Activated CD4-positive, alpha-beta T cell treated with anti-CD3 and anti-CD28 coated beads for 4 hours (primary cell): ENCODE measurements around the gene ARHGAP9.

Source experiments
- DNase-seq, 2 donors: peaks; one replicate each; pipeline ENCODE4 v3.0.0-alpha.2; 2020

Gene ARHGAP9

GRCh38 chr12:57491393-57492280 is 12.0 kb upstream of the ARHGAP9 start:
- DNase-seq, result no peak

- no peak for DNase-seq
These were observed 10.5 kb upstream of the ARHGAP9 start for GRCh38 chr12:57490126-57490525.

- DNase-seq, result no peak
These were observed 9.5 kb upstream of the ARHGAP9 start for GRCh38 chr12:57489157-57489641.

GRCh38 chr12:57488402-57489156 is 8.9 kb upstream of the ARHGAP9 start:
- no peak for DNase-seq

- peak; percentile 90 to 91 for DNase-seq
These were observed 8.1 kb upstream of the ARHGAP9 start, which contains the start of gene MARS1 for GRCh38 chr12:57487597-57488401. TSS of gene MARS1 (plus strand) at chr12:57488068. CDS start at chr12:57488091, 23 bp downstream.

- no peak for DNase-seq
These were observed 7.5 kb upstream of the ARHGAP9 start for GRCh38 chr12:57487055-57487596.

GRCh38 chr12:57485695-57486094 is 6.0 kb upstream of the ARHGAP9 start:
- DNase-seq, result no peak

GRCh38 chr12:57483466-57483865 is 3.8 kb upstream of the ARHGAP9 start:
- no peak for DNase-seq

- no peak for DNase-seq
These were observed 2.0 kb upstream of the ARHGAP9 start for GRCh38 chr12:57481671-57482070.

GRCh38 chr12:57479043-57479375 is 657 bp downstream of the ARHGAP9 start:
- no peak for DNase-seq

- DNase-seq, result peak; percentile 60 to 61
These were observed 1.7 kb downstream of the ARHGAP9 start for GRCh38 chr12:57477710-57478681.

GRCh38 chr12:57476993-57477709 is 2.5 kb downstream of the ARHGAP9 start:
- DNase-seq, result no peak

- DNase-seq, result peak; percentile 64 to 69
These were observed 3.3 kb downstream of the ARHGAP9 start for GRCh38 chr12:57476162-57476992.

GRCh38 chr12:57475271-57476161 is 4.2 kb downstream of the ARHGAP9 start:
- DNase-seq, result no peak

- no peak for DNase-seq
These were observed 4.8 kb downstream of the ARHGAP9 start for GRCh38 chr12:57474862-57475261.

- no peak for DNase-seq
These were observed 5.2 kb downstream of the ARHGAP9 start for GRCh38 chr12:57474430-57474829.

- DNase-seq, result no peak
These were observed 5.8 kb downstream of the ARHGAP9 start for GRCh38 chr12:57473886-57474285.

GRCh38 chr12:57473392-57473791 is 6.3 kb downstream of the ARHGAP9 start:
- no peak for DNase-seq

GRCh38 chr12:57472391-57472790 is 7.3 kb downstream of the ARHGAP9 start:
- no peak for DNase-seq
